GM19452 (cell line): ENCODE data around the gene RASAL2.
"Not testable (repeated sequence)": the region's sequence is repeated elsewhere in the genome, so short reads cannot be mapped to it uniquely, and the experiment has no call there.

Source experiments
- ATAC-seq: cut with Tn5 transposase; IDR thresholded peaks from one replicate; pipeline ENCODE4 v1.9.1; 2021; ENCODE audit not compliant: unreplicated experiment

RASAL2 gene

GRCh38 chr1:178109348-178110143, 15.6 kb downstream of the RASAL2 start:
- ATAC-seq: no peak

GRCh38 chr1:178115260-178115659, 21.4 kb downstream of the RASAL2 start:
- no peak for ATAC-seq

GRCh38 chr1:178118524-178118923, 24.6 kb downstream of the RASAL2 start:
- no peak for ATAC-seq

GRCh38 chr1:178119628-178120027, 25.7 kb downstream of the RASAL2 start:
- no peak for ATAC-seq

DNA sequence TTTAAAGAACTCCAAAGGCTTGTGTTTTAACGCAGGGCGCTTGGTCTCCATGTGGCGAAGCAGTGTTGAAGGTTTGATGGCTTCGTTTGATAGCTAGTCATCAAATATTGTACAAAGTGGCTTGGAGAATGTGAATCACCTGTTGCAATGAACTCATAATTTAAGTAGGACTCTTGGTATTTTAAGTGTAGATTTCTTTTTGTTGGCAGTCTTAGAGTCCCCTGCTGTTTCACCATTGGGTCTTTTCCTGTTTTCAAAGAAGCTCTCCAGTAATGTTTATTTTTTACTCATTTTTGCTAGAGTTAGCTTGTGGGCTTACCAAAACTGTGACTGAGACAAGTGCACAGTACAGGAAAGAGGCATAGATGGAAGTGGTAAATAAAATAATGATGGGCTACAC, 26.2 kb downstream of the RASAL2 start:
- no peak for ATAC-seq

DNA sequence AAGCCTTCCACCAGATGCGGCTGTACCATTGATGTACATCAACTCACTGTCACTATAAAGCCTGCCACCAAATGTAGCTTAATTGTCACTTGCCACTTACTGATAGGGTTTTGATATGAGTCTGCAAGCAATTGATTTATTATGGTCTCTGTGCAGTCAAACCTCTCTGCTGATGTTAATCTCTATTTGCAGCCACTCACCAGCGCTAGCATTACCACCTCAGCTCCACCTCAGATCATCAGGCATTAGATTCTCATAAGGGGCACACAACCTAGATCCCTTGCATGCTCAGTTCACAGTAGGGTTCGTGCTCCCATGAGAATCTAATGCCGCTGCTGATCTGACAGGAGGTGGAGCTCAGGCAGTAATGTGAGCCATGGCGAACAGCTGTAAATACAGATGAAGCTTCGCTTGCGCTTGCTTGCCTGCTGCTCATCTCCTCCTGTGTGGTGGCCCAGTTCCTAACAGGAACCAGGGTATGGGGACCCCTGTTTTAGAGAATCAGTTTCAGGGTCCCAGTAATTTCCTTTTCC, 26.7 kb downstream of the RASAL2 start:
- not testable (repeated sequence) for ATAC-seq

DNA sequence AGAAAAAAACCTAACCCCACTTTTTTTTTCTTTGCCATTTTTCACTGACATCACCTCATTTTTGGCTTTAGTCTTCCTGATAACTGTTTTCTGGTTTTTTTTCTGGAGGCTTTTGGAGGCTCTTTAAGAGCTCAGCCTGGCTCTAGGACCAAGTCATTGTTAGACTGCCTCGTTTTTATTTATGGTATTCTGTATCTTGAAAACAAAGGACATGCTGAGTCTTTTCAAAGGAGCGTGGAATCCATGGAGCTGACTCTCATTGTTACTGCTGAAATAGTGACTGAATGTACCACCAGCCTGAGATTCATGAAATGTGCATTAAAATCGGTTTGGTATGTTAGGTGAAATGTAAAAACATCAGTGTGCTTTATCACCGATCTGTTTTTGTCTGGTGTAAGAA, 28.0 kb downstream of the RASAL2 start:
- ATAC-seq: no peak

DNA sequence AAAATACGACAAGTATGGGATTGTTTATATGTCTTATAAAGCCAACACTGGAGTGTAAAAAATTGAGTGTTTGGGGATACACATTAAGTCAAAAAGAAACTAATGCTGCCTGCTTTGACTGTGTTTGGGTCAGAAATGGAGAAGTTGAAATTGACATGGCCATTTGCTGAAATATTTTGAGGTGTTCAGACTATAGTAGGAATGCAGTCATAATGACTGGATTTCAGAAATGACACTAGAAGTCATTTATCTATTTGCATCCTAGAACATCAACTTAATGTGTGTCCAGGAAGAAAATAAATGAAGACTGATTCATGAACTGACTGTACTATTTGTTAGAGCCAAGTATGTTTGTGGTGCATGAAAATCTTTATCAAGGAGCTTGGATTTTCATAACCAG, 28.4 kb downstream of the RASAL2 start:
- ATAC-seq: no peak

DNA sequence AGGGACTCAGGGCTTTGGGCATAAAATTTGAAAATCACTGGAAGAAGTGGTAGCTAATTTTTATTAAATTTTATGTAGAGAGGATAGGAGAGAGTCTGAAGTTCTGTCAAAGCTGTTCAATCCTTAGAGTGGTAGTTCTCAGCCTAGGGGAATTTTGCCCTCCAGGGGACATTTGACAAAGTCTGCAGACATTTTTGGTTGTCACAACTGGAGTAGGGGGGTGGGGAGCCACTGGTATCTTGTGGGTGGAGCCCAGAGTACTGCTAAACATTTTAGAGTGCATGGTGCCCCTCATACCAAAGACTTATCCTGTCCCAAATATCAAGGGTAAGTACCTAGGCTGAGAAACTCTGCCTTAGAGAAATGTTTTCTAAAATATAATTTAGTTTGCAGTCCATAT, 30.2 kb downstream of the RASAL2 start:
- no peak for ATAC-seq

DNA sequence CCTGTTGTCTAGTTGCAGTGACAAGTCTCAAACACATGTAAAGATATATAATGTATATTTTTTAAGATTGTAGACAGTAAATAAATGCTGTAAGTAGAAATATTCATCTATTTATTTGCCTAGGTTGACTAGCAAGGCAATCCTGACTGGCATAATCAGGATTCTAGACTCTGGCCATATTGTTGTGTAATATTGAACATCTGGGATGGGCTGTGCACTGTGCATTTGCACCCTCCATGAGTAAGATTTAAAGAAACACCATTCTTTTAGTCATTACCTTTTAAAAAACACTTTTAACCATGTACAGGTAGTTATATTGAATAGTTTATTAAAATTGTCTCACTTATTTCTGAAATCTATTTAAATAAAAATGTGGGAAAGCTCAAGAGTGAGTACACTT, 32.4 kb downstream of the RASAL2 start:
- no peak for ATAC-seq

DNA sequence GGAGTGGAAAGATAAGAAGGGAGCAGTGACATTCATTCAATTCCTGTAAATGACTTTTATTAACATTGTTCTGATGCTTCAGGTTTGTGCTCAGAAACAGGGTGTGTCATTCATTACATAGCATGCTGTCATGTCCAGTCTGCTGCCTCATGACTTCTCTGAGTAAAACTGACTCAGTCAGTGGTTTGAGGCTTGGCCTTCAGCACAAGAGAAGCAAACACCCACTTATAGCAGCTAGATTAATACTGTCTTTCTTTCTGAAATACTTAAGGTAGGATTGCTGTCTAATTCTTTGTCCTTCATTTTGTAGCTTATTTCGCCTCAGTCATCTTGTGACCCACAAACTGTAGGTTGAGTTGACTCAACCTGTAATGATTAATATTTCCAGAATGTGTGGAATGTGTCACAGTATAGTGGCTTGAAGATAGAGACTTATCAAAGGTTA, 32.9 kb downstream of the RASAL2 start:
- ATAC-seq: no peak

- no peak for ATAC-seq
Observed at GRCh38 chr1:178127482-178128191, 33.7 kb downstream of the RASAL2 start.

GRCh38 chr1:178133239-178133989, 39.5 kb downstream of the RASAL2 start:
- no peak for ATAC-seq

DNA sequence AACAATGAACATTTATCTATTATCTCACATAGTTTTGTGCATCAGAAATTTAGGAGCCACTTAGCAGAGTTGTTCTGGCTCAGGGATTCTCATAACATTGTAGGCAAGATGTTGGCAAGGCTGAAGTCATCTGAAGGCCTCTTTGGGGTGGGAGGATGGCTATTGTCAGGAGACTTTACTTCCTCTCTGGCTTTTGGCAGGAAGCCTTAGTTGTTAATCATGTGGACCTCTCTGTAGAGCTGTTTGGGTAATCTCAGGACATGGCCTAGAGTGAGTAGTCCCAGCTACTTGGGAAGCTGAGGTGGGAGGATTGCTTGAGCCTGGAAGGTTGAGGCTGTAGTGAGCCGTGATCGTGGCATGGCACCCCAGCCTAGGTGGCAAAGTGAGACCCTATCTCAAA, 40.2 kb downstream of the RASAL2 start:
- ATAC-seq: no peak

- no peak for ATAC-seq
Observed at GRCh38 chr1:178137238-178137637, 43.3 kb downstream of the RASAL2 start.

GRCh38 chr1:178142806-178143205, 48.9 kb downstream of the RASAL2 start:
- no peak for ATAC-seq

DNA sequence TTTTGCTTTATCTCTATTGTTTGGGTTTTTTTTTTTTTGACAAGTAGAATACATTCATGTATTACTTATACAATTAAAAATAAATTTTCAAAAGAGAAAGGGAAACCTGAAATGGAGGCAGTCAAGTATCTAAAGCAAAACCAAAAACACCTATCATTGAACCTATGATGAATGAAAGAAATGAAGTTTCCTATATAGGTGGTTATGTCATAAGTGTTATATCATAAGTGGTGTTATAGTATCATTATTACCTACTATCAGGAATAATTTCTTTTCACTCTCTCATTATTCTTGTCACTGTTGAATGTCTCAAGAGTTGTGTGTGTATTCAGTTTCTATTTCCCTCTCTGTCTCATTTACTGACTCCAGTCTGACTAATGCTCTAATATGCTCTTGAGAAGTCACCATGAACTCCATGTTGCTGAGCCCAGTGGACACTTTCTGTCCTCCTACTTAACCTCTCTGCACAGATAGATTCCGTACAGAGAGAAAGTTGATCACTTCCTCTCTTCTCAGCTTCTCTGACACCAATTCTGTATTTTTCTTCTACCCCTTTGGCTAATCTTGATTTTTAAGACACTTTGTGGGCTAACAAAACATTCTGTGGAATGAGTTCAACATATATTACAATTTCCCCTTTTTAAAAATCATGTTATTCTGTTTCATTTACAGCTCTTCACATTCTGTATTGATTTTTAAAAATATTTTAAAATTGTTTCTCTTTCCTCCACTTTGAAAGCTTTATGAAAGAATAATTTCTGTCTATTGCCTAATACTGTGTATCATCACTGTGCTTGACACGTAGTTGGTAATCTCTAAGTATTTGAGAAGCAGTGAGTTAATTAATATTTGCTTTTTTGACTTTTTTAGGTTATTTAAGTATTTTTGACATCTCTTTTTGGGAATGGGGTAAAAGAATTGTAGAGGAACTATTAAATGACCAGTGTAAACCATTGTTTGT, 50.1 kb downstream of the RASAL2 start:
- ATAC-seq: no peak

GRCh38 chr1:178145605-178146004, 51.7 kb downstream of the RASAL2 start:
- no peak for ATAC-seq

DNA sequence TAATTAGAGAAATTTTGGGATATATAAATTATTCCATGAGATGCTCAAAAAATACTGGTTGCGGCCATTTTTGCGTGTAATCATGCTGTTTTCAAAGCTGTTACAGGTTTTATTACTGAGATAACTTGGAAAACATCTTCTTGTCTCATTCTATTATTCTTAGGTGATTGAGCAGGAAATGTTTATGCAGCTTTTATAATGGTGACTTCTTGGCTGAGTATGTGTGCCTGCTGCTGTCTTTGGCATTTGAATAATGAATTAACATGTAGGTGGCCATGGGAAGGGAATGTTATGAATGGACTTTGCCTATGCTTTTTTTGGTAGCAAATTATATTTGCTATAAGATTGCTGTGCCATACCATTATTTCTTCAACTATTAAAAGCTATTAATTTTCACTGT, 52.5 kb downstream of the RASAL2 start:
- ATAC-seq: no peak

GRCh38 chr1:178150610-178151009, 56.7 kb downstream of the RASAL2 start:
- ATAC-seq: no peak
